Endodermal cell (in vitro differentiated cells): ENCODE measurements around the gene HMCN2. TPM values are rescaled to one million over a fixed set of nuclear protein-coding genes. Genes with fewer than 3 reads are reported as not detected.
A peak's percentile ranks its signal among the peaks of the same experiment; 100 is the strongest.

Source experiments
- DNase-seq: peaks from one replicate; pipeline ENCODE4 v3.0.0-alpha.2; 2017
- H3K27ac ChIP-seq: 2 replicates; pipeline ENCODE4 v1.5.1; 2013; ENCODE audit warnings: mild to moderate bottlenecking, low read depth, low read length, moderate library complexity
- H3K27me3 ChIP-seq: 2 replicates; pipeline ENCODE4 v1.6.1; 2013; ENCODE audit warnings: mild to moderate bottlenecking, low read length, moderate library complexity; ENCODE audit not compliant: insufficient read depth, control insufficient read depth, poor library complexity, severe bottlenecking
- H3K36me3 ChIP-seq: 2 replicates; pipeline ENCODE4 v1.7.0; 2013; ENCODE audit warnings: mild to moderate bottlenecking, low read length, moderate library complexity; ENCODE audit not compliant: control insufficient read depth, insufficient read depth
- H3K4me1 ChIP-seq: one replicate; pipeline ENCODE4 v1.7.0; 2013; ENCODE audit warnings: low read length; ENCODE audit not compliant: control insufficient read depth, insufficient read depth
- H3K4me3 ChIP-seq: 2 replicates; pipeline ENCODE4 v1.5.1; 2013; ENCODE audit warnings: mild to moderate bottlenecking, low read length, moderate library complexity
- H3K9ac ChIP-seq: 2 replicates; pipeline ENCODE4 v1.6.1; 2013; ENCODE audit warnings: mild to moderate bottlenecking, low read length, moderate library complexity; ENCODE audit not compliant: poor library complexity, severe bottlenecking; ENCODE audit errors: extremely low read depth
- H3K9me3 ChIP-seq: 2 replicates; pipeline ENCODE4 v1.6.1; 2013; ENCODE audit warnings: mild to moderate bottlenecking, low read length, moderate library complexity; ENCODE audit not compliant: control insufficient read depth
- H3K27ac Mint-ChIP-seq: 2 replicates; pipeline ENCODE4 v1.8.0; 2020; ENCODE audit warnings: mixed read lengths
- H3K27me3 Mint-ChIP-seq: 2 replicates; pipeline ENCODE4 v1.8.0; 2021; ENCODE audit warnings: mild to moderate bottlenecking, mixed read lengths; ENCODE audit not compliant: insufficient read depth
- H3K36me3 Mint-ChIP-seq: 2 replicates; pipeline ENCODE4 v1.8.0; 2020; ENCODE audit warnings: low read depth, mixed read lengths
- H3K4me1 Mint-ChIP-seq: 2 replicates; pipeline ENCODE4 v1.8.0; 2020; ENCODE audit warnings: mixed read lengths
- H3K4me3 Mint-ChIP-seq: 2 replicates; pipeline ENCODE4 v1.8.0; 2020; ENCODE audit warnings: mild to moderate bottlenecking, moderate library complexity, mixed read lengths
- H3K9me3 Mint-ChIP-seq: 2 replicates; pipeline ENCODE4 v1.8.0; 2020; ENCODE audit warnings: mild to moderate bottlenecking, mixed read lengths
- WGBS, 2 experiments: methylation state at CpG; one replicate each; pipeline versions ENCODE4 v1.1.5 to v1.1.7; 2013; ENCODE audit warnings: missing lambda C conversion rate in 2 of 2, mixed read lengths in 1 of 2; ENCODE audit not compliant: insufficient coverage in 1 of 2, insufficient read length in 1 of 2; 5-methylcytosine and 5-hydroxymethylcytosine counted together
- total RNA-seq, 2 donors: library from RNA; stranded (reverse); fragmentation: NEBNext Ultra II Directional in 1 of 2; extraction: Animal tissue kit (Norgen Biotek cat#: 25700) in 1 of 2; gene quantifications; 2 replicates in 1 of 2; 3 replicates in 1 of 2; pipeline ENCODE4 v1.2.1, GENCODE V29; 2021
- TF ChIP-seq, protein P1 (sequence below): fragments of 200-600 bp; sonication (generic); conservative IDR thresholded peaks from 2 replicates; pipeline ENCODE4 v1.5.0; 2021; ENCODE audit warnings: antibody characterized with exemption, mild to moderate bottlenecking

HMCN2 gene
- total RNA-seq, 2 donors from 2014 or later = 3.3 to 3.9 TPM

GRCh38 chr9:130345897-130346385, 80.4 kb downstream of the HMCN2 start:
- no peak overlapping the region for H3K27ac ChIP-seq
- H3K9ac ChIP-seq = no peak overlapping the region
- no peaks in the 10 kb centered on the region for H3K4me1 ChIP-seq
- TF ChIP-seq, protein P1, sequence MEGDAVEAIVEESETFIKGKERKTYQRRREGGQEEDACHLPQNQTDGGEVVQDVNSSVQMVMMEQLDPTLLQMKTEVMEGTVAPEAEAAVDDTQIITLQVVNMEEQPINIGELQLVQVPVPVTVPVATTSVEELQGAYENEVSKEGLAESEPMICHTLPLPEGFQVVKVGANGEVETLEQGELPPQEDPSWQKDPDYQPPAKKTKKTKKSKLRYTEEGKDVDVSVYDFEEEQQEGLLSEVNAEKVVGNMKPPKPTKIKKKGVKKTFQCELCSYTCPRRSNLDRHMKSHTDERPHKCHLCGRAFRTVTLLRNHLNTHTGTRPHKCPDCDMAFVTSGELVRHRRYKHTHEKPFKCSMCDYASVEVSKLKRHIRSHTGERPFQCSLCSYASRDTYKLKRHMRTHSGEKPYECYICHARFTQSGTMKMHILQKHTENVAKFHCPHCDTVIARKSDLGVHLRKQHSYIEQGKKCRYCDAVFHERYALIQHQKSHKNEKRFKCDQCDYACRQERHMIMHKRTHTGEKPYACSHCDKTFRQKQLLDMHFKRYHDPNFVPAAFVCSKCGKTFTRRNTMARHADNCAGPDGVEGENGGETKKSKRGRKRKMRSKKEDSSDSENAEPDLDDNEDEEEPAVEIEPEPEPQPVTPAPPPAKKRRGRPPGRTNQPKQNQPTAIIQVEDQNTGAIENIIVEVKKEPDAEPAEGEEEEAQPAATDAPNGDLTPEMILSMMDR = no peak
- peak; percentile 49 for DNase-seq
- Mint-ChIP-seq H3K27me3 (no peaks in the 10 kb centered on the region), H3K4me3 (no peak overlapping the region), H3K36me3 (no peaks in the 10 kb centered on the region), H3K9me3 (no peaks in the 10 kb centered on the region), H3K4me1 (no peaks in the 10 kb centered on the region), H3K27ac (no peak overlapping the region)
- no peaks in the 10 kb centered on the region for H3K9me3 ChIP-seq
- H3K36me3 ChIP-seq = no peaks in the 10 kb centered on the region
- H3K27me3 ChIP-seq = no peaks in the 10 kb centered on the region
- 72 to 78% methylated on average over 11 to 13 of the region's 13 CpGs for WGBS, 2 experiments
- H3K4me3 ChIP-seq = no peak overlapping the region

DNA sequence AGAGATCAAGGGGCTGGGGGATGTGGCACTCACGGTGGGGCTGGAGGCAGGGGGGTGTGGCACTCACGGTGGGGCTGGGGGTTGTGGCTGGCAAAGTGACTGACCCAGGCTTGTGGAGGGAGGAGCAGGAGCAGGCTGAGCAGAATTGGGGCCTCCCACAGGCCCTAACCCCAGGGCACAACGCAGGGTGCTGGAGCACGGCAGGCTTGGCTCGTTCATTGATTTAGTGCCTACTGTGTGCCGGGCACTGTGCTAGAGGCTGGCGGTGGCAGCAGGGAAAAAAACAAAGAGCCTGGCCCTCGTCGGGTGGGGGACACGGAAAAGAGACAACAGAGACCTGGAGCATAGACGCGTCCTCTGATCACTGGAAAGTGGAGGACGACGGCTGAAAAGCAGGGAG, 80.9 kb downstream of the HMCN2 start:
- no peak overlapping the region for H3K4me3 Mint-ChIP-seq
- H3K9ac ChIP-seq = no peak overlapping the region
- no peak overlapping the region for H3K27ac Mint-ChIP-seq
- TF ChIP-seq, protein P1 = no peak
- no peaks in the 10 kb centered on the region for H3K9me3 Mint-ChIP-seq
- DNase-seq = peak; percentile 43
- no peaks in the 10 kb centered on the region for H3K4me1 ChIP-seq
- no peaks in the 10 kb centered on the region for H3K36me3 Mint-ChIP-seq
- H3K4me1 Mint-ChIP-seq = no peaks in the 10 kb centered on the region
- no peaks in the 10 kb centered on the region for H3K27me3 ChIP-seq
- WGBS, 2 experiments = 86 to 95% methylated on average over 8 to 14 of the region's 14 CpGs
- H3K4me3 ChIP-seq = no peak overlapping the region
- H3K27me3 Mint-ChIP-seq = no peaks in the 10 kb centered on the region
- H3K27ac ChIP-seq = no peak overlapping the region
- no peaks in the 10 kb centered on the region for H3K9me3 ChIP-seq
- no peaks in the 10 kb centered on the region for H3K36me3 ChIP-seq

DNA sequence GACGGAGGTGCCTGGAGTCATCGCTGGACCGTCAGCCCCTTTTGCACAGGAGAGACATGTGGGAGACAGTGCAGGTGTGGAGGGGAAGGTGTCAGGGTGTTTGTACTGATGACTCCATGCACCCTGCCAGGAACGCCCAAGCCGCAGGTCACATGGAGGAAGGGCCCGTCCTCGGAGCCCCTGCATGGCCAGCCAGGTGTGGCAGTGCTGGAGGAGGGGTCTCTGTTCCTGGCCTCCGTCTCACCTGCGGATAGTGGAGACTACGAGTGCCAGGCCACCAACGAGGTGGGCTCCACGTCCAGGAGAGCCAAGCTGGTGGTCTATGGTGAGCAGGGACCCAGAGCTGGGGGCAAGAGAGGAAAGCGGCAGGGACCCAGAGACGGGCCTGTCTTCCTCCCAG, 81.5 kb downstream of the HMCN2 start:
- Mint-ChIP-seq H3K27ac (no peak overlapping the region), H3K4me3 (no peak overlapping the region), H3K36me3 (no peaks in the 10 kb centered on the region), H3K27me3 (no peaks in the 10 kb centered on the region), H3K4me1 (no peaks in the 10 kb centered on the region), H3K9me3 (no peaks in the 10 kb centered on the region)
- Histone ChIP-seq H3K9ac (no peak overlapping the region), H3K4me1 (no peaks in the 10 kb centered on the region), H3K36me3 (no peaks in the 10 kb centered on the region), H3K27me3 (no peaks in the 10 kb centered on the region), H3K27ac (no peak overlapping the region), H3K9me3 (no peaks in the 10 kb centered on the region), H3K4me3 (no peak overlapping the region)
- TF ChIP-seq, protein P1 = no peak
- DNase-seq = peak; percentile 46
- WGBS, 2 experiments = 88 to 92% methylated on average over 12 to 14 of the region's 14 CpGs
